ENCODE results near the gene TP53BP2. TPM values are rescaled to one million over a fixed set of nuclear protein-coding genes. Genes with fewer than 3 reads are reported as not detected.

Gene TP53BP2
- total RNA-seq, 1 donor from 2014 or later = 162 TPM

GRCh38 chr1:223827193-223827663 lies 18.5 kb downstream of the TP53BP2 start:
- intact Hi-C loops (cut with DNase I) = no loop called here
- Histone ChIP-seq H3K27me3 (no peaks in the 10 kb centered on the region), H3K27ac (peak overlapping the region; percentile 19 to 43), H3K36me3 (no peaks in the 10 kb centered on the region), H3K9me3 (no peaks in the 10 kb centered on the region), H3K4me1 (peaks cover 9 to 41% of the 10 kb centered on the region in 2 donors), H3K4me3 (no peak overlapping the region)
- no peak for DNase-seq (ENCODE audit: low spot score in 2 of 2)
- TF ChIP-seq CTCF (IDR thresholded peaks at IDR 0.05) = no peak

- no peak for DNase-seq (ENCODE audit: low spot score in 2 of 2)
- Histone ChIP-seq H3K4me1 (peaks cover 9 to 43% of the 10 kb centered on the region in 2 donors), H3K27ac (peak overlapping the region; percentile 0), H3K27me3 (no peaks in the 10 kb centered on the region), H3K9me3 (no peaks in the 10 kb centered on the region), H3K4me3 (no peak overlapping the region), H3K36me3 (no peaks in the 10 kb centered on the region)
- no peak for TF ChIP-seq CTCF (IDR thresholded peaks at IDR 0.05)
- intact Hi-C loops (cut with DNase I) = no loop called here
Observed at GRCh38 chr1:223825767-223826748, 19.7 kb downstream of the TP53BP2 start.

- no peak for TF ChIP-seq CTCF (IDR thresholded peaks at IDR 0.05)
- DNase-seq (ENCODE audit: low spot score in 2 of 2) = no peak
- H3K4me1 ChIP-seq = peaks cover 9 to 50% of the 10 kb centered on the region in 2 donors
- no peak overlapping the region for H3K4me3 ChIP-seq
- H3K36me3 ChIP-seq = peaks cover 5 to 6% of the 10 kb centered on the region in 2 donors
- no peaks in the 10 kb centered on the region for H3K9me3 ChIP-seq
- no peak overlapping the region for H3K27ac ChIP-seq
- no peaks in the 10 kb centered on the region for H3K27me3 ChIP-seq
- intact Hi-C loops (cut with DNase I) = no loop called here
Observed at GRCh38 chr1:223824712-223825111, 21.0 kb downstream of the TP53BP2 start.

GRCh38 chr1:223824287-223824686 lies 21.5 kb downstream of the TP53BP2 start:
- intact Hi-C loops (cut with DNase I) = no loop called here
- Histone ChIP-seq H3K27me3 (no peaks in the 10 kb centered on the region), H3K9me3 (no peaks in the 10 kb centered on the region), H3K36me3 (peaks cover 5 to 6% of the 10 kb centered on the region in 2 donors), H3K4me1 (peaks cover 9 to 50% of the 10 kb centered on the region in 2 donors), H3K4me3 (no peak overlapping the region), H3K27ac (no peak overlapping the region)
- no peak for DNase-seq (ENCODE audit: low spot score in 2 of 2)
- no peak for TF ChIP-seq CTCF (IDR thresholded peaks at IDR 0.05)

- peak overlapping the region; percentile 62 to 67 for H3K27ac ChIP-seq
Observed at GRCh38 chr1:223820971-223821370, 24.8 kb downstream of the TP53BP2 start.

More at GRCh38 chr1:223820971-223821370, 24.8 kb downstream of the TP53BP2 start:
- no peak for TF ChIP-seq CTCF (IDR thresholded peaks at IDR 0.05)
- Histone ChIP-seq H3K4me1 (peaks cover 0 to 37% of the 10 kb centered on the region in 2 donors), H3K9me3 (no peaks in the 10 kb centered on the region), H3K27me3 (no peaks in the 10 kb centered on the region), H3K4me3 (peak overlapping the region in 1 of 2 donors; percentile 26), H3K36me3 (peaks cover 5 to 11% of the 10 kb centered on the region in 2 donors)
- DNase-seq (ENCODE audit: low spot score in 2 of 2) = no peak
- intact Hi-C loops (cut with DNase I) = no loop called here
